OCI-LY1 (cell line): ENCODE measurements around the gene ARHGEF2.

Source experiments
- EZH2 ChIP-seq: fragments of 200-600 bp; sonication (generic), shearing (Covaris generic); IDR thresholded peaks from 2 replicates; pipeline ENCODE4 v1.8.0; 2017; ENCODE audit warnings: borderline replicate concordance, mixed run types, mild to moderate bottlenecking, antibody characterized with exemption, low read length, moderate library complexity, mixed read lengths
- TF ChIP-seq, protein P1 (sequence below): fragments of 200-600 bp; sonication (generic), shearing (Covaris generic); IDR thresholded peaks from 2 replicates; pipeline ENCODE4 v1.5.1; 2017; ENCODE audit warnings: mild to moderate bottlenecking, antibody characterized with exemption, low read length, moderate library complexity, mixed read lengths

DNA sequence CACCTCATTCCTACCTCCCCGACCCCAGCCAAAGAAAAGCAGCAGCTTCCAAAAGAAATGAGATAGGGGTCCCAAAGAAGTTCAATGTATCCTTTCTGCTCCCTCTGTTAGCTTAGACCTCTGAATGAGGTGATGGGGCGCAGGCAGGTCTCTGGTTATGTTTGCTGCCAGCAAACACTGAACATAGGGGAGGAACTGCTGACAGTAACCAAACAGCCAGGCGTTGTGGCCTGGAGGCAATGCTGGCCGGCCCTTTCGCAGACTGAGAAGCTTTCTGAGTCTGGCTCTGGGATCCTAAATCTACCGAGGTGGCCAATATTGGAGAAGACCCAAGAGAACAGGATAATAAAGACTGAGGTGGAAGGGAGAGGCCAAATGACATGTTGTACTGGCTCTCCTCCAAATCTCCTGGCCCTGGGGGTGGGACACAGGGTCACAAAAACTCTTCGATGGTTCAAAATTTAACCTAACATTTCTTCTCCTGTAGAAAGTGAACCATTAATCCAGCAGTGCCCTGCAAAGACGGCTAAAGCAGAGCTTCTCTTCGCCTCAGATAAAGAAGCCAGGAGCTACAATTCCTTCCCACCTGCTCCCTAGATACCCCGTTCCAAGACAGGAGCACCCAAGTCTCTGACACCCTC is 22.8 kb upstream of the ARHGEF2 start:
- TF ChIP-seq, protein P1, sequence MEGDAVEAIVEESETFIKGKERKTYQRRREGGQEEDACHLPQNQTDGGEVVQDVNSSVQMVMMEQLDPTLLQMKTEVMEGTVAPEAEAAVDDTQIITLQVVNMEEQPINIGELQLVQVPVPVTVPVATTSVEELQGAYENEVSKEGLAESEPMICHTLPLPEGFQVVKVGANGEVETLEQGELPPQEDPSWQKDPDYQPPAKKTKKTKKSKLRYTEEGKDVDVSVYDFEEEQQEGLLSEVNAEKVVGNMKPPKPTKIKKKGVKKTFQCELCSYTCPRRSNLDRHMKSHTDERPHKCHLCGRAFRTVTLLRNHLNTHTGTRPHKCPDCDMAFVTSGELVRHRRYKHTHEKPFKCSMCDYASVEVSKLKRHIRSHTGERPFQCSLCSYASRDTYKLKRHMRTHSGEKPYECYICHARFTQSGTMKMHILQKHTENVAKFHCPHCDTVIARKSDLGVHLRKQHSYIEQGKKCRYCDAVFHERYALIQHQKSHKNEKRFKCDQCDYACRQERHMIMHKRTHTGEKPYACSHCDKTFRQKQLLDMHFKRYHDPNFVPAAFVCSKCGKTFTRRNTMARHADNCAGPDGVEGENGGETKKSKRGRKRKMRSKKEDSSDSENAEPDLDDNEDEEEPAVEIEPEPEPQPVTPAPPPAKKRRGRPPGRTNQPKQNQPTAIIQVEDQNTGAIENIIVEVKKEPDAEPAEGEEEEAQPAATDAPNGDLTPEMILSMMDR: no peak
- no peak for TF ChIP-seq EZH2
